OCI-LY1 (cell line): ENCODE results near the gene USH2A.
A peak's percentile ranks its signal among the peaks of the same experiment; 100 is the strongest.

ENCODE experiments used
- H2AFZ ChIP-seq: fragments of 200-600 bp; sonication (generic), shearing (Covaris generic); 2 replicates; pipeline ENCODE4 v1.6.0; 2014; ENCODE audit warnings: antibody characterized with exemption, mild to moderate bottlenecking, low read length
- H3F3A ChIP-seq: fragments of 200-600 bp; sonication (generic), shearing (Covaris generic); 2 replicates; pipeline ENCODE4 v1.6.0; 2014; ENCODE audit warnings: mild to moderate bottlenecking, antibody characterized with exemption, low read length, moderate library complexity; ENCODE audit not compliant: insufficient read depth
- H3K27ac ChIP-seq: fragments of 200-600 bp; sonication (generic); 2 replicates; pipeline ENCODE4 v1.5.1; 2014; ENCODE audit warnings: low read length, mixed run types, mild to moderate bottlenecking, low read depth; ENCODE audit not compliant: poor library complexity, severe bottlenecking
- H3K27me3 ChIP-seq: fragments of 200-600 bp; sonication (generic); 2 replicates; pipeline ENCODE4 v1.6.0; 2014; ENCODE audit warnings: antibody characterized with exemption, mild to moderate bottlenecking, low read length, moderate library complexity; ENCODE audit not compliant: insufficient read depth
- H3K36me3 ChIP-seq: fragments of 200-600 bp; sonication (generic); 2 replicates; pipeline ENCODE4 v1.6.1; 2014; ENCODE audit warnings: mild to moderate bottlenecking, antibody characterized with exemption, low read length, moderate library complexity, mixed read lengths; ENCODE audit not compliant: insufficient read depth
- H3K4me1 ChIP-seq: fragments of 200-600 bp; sonication (generic); 2 replicates; pipeline ENCODE4 v1.5.1; 2014; ENCODE audit warnings: mild to moderate bottlenecking, low read length, moderate library complexity; ENCODE audit not compliant: insufficient read depth, severe bottlenecking
- H3K4me2 ChIP-seq: fragments of 200-600 bp; sonication (generic), shearing (Covaris generic); 2 replicates; pipeline ENCODE4 v1.6.1; 2014; ENCODE audit warnings: low read length
- H3K4me3 ChIP-seq: fragments of 200-600 bp; sonication (generic); 2 replicates; pipeline ENCODE4 v1.5.1; 2014; ENCODE audit warnings: low read length, low read depth, mild to moderate bottlenecking, mixed read lengths; ENCODE audit not compliant: poor library complexity, severe bottlenecking
- H3K79me2 ChIP-seq: fragments of 200-600 bp; shearing (Covaris generic); 2 replicates; pipeline ENCODE4 v1.6.1; 2016; ENCODE audit warnings: mixed run types, low read length, mixed read lengths; ENCODE audit not compliant: insufficient read depth
- H3K9ac ChIP-seq: fragments of 200-600 bp; sonication (generic), shearing (Covaris generic); 2 replicates; pipeline ENCODE4 v1.6.1; 2014; ENCODE audit warnings: mild to moderate bottlenecking, low read length, mixed read lengths
- H3K9me2 ChIP-seq: fragments of 200-600 bp; sonication (generic), shearing (Covaris generic); 2 replicates; pipeline ENCODE4 v1.6.1; 2014; ENCODE audit warnings: low read depth, mild to moderate bottlenecking, low read length, mixed read lengths
- H3K9me3 ChIP-seq: fragments of 200-600 bp; shearing (Covaris generic); 2 replicates; pipeline ENCODE4 v1.6.1; 2014; ENCODE audit warnings: low read length, mixed read lengths
- H4K20me1 ChIP-seq: fragments of 200-600 bp; sonication (generic), shearing (Covaris generic); 2 replicates; pipeline ENCODE4 v1.6.0; 2016; ENCODE audit warnings: mild to moderate bottlenecking, low read length; ENCODE audit not compliant: insufficient read depth
- EZH2 ChIP-seq: fragments of 200-600 bp; sonication (generic), shearing (Covaris generic); IDR thresholded peaks from 2 replicates; pipeline ENCODE4 v1.8.0; 2017; ENCODE audit warnings: borderline replicate concordance, mixed run types, mild to moderate bottlenecking, antibody characterized with exemption, low read length, moderate library complexity, mixed read lengths
- TF ChIP-seq, protein P1 (sequence below): fragments of 200-600 bp; sonication (generic), shearing (Covaris generic); IDR thresholded peaks from 2 replicates; pipeline ENCODE4 v1.5.1; 2017; ENCODE audit warnings: mild to moderate bottlenecking, antibody characterized with exemption, low read length, moderate library complexity, mixed read lengths

Gene USH2A

DNA sequence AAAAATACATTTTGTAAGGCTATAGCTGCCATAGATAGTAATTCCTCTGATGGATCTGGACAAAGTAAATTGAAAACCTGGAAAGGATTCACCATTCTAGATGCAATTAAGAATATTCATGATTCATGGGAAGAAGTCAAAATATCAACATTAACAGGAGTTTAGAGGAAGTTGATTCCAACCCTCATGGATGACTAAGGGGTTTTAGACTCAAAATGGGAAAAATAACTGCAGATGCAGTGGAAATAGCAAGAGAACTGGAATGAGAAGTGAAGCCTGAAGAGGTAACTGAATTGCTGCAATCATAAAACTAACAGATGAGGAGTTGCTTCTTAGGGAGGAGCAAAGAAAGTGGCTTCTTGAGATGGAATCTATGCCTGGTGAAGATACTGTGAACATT is 625.4 kb downstream of the USH2A start:
- no peaks in the 10 kb centered on the region for H4K20me1 ChIP-seq
- no peaks in the 10 kb centered on the region for H3F3A ChIP-seq
- no peaks in the 10 kb centered on the region for H3K4me1 ChIP-seq
- no peaks in the 10 kb centered on the region for H3K27me3 ChIP-seq
- H3K9ac ChIP-seq: no peak overlapping the region
- H2AFZ ChIP-seq: no peak overlapping the region
- no peaks in the 10 kb centered on the region for H3K9me2 ChIP-seq
- H3K79me2 ChIP-seq: no peaks in the 10 kb centered on the region
- H3K9me3 ChIP-seq: no peaks in the 10 kb centered on the region
- no peak overlapping the region for H3K4me3 ChIP-seq
- H3K36me3 ChIP-seq: no peaks in the 10 kb centered on the region
- H3K27ac ChIP-seq: no peak overlapping the region
- TF ChIP-seq, protein P1, sequence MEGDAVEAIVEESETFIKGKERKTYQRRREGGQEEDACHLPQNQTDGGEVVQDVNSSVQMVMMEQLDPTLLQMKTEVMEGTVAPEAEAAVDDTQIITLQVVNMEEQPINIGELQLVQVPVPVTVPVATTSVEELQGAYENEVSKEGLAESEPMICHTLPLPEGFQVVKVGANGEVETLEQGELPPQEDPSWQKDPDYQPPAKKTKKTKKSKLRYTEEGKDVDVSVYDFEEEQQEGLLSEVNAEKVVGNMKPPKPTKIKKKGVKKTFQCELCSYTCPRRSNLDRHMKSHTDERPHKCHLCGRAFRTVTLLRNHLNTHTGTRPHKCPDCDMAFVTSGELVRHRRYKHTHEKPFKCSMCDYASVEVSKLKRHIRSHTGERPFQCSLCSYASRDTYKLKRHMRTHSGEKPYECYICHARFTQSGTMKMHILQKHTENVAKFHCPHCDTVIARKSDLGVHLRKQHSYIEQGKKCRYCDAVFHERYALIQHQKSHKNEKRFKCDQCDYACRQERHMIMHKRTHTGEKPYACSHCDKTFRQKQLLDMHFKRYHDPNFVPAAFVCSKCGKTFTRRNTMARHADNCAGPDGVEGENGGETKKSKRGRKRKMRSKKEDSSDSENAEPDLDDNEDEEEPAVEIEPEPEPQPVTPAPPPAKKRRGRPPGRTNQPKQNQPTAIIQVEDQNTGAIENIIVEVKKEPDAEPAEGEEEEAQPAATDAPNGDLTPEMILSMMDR: no peak
- no peak for TF ChIP-seq EZH2
- H3K4me2 ChIP-seq: no peak overlapping the region

DNA sequence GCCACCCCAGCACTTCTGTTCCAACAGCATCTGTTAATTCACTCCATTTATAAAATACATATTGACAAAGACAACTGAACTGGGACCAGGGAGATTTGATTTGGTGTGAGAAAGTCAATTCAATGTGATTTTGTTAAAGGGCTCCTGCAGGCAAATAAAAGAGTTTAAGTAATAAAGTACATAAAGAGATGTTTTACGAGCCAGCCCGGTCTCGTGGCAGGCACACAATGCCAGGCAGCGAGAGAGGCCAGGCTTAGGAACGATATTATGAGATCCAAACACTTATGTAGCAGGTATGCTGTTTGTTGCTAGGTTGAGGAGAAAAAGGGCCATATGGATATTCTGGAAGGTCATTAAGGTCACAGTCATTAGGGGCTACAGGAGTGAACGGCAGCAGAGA is 629.1 kb downstream of the USH2A start:
- Histone ChIP-seq H3K27ac (no peak overlapping the region), H2AFZ (no peak overlapping the region), H3K9me3 (no peaks in the 10 kb centered on the region), H3K36me3 (no peaks in the 10 kb centered on the region), H3K27me3 (no peaks in the 10 kb centered on the region), H3K9ac (no peak overlapping the region), H3K79me2 (no peaks in the 10 kb centered on the region), H3K9me2 (no peaks in the 10 kb centered on the region), H3K4me1 (no peaks in the 10 kb centered on the region), H3F3A (no peaks in the 10 kb centered on the region), H3K4me3 (no peak overlapping the region), H3K4me2 (no peak overlapping the region), H4K20me1 (no peaks in the 10 kb centered on the region)
- TF ChIP-seq, protein P1: no peak
- TF ChIP-seq EZH2: no peak

DNA sequence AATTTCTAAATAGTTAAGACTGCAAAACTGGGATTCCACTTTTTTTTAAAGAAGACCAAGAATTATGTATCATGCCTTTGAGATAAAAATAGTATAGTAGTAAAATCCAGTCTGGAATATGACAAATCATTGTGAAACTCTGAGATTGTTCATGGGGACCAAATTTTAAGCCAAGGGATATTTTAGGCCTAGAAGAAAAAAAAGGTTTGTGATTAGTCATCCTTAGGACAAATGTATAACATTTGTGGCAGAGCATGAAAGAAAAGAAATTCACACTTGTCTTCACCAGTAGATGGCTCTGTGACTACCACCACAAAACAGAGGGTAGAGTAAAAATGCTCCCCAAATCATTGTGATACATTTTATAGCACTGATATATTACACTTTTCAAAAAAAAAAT is 630.1 kb downstream of the USH2A start:
- Histone ChIP-seq H4K20me1 (no peaks in the 10 kb centered on the region), H3K9me2 (no peaks in the 10 kb centered on the region), H3K4me1 (no peaks in the 10 kb centered on the region), H3K4me2 (no peak overlapping the region), H3K36me3 (no peaks in the 10 kb centered on the region), H2AFZ (no peak overlapping the region), H3K27me3 (no peaks in the 10 kb centered on the region), H3F3A (no peaks in the 10 kb centered on the region), H3K9ac (no peak overlapping the region), H3K9me3 (no peaks in the 10 kb centered on the region), H3K79me2 (no peaks in the 10 kb centered on the region), H3K27ac (no peak overlapping the region), H3K4me3 (no peak overlapping the region)
- TF ChIP-seq, protein P1: peak; percentile 30; the same call in 1 of the 2 replicates
- no peak for TF ChIP-seq EZH2
